Heart right ventricle (tissue), 16 donors: Measurements from ENCODE around the gene SERPINB4. TPM values are rescaled to one million over a fixed set of nuclear protein-coding genes. Genes with fewer than 3 reads are reported as not detected.

ENCODE experiments used
- ATAC-seq, 8 donors: fragments of 200-7000 bp; cut with Tn5 transposase; one replicate each; pipeline ENCODE4 v1.9.1; 2020; ENCODE audit warnings: mild to moderate bottlenecking in 8 of 8, moderate library complexity in 8 of 8, moderate number of reproducible peaks in 1 of 8
- DNase-seq, 2 donors: peaks; one replicate each; pipeline ENCODE4 v3.0.0-alpha.2; 2020
- H3K27ac ChIP-seq, 10 donors: fragments of 200-600 bp; sonication (generic) in 2 of 10; one replicate each; pipeline versions ENCODE4 v1.5.0 to v1.8.0; 2020 to 2022; ENCODE audit warnings: mild to moderate bottlenecking in 3 of 10
- H3K27me3 ChIP-seq, 7 donors: fragments of 200-600 bp; one replicate each; pipeline ENCODE4 v1.8.0; 2021 to 2022; ENCODE audit warnings: mild to moderate bottlenecking in 2 of 7
- H3K36me3 ChIP-seq, 9 donors: fragments of 200-600 bp; sonication (generic) in 1 of 9; one replicate each; pipeline versions ENCODE4 v1.5.0 to v1.8.0; 2020 to 2022; ENCODE audit warnings: mild to moderate bottlenecking in 2 of 9
- H3K4me1 ChIP-seq, 9 donors: fragments of 200-600 bp; sonication (generic) in 1 of 9; one replicate each; pipeline versions ENCODE4 v1.5.0 to v1.8.0; 2020 to 2022; ENCODE audit warnings: mild to moderate bottlenecking in 4 of 9
- H3K4me3 ChIP-seq, 10 donors: fragments of 200-600 bp; sonication (generic) in 2 of 10; one replicate each; pipeline versions ENCODE4 v1.5.0 to v1.8.0; 2020 to 2022; ENCODE audit warnings: mild to moderate bottlenecking in 7 of 10, moderate library complexity in 2 of 10
- H3K9me3 ChIP-seq, 11 donors: fragments of 200-600 bp in 10 of 11; sonication (generic) in 2 of 11; one replicate each; pipeline versions ENCODE4 v1.5.0 to v1.8.0; 2013 to 2022; ENCODE audit warnings: mild to moderate bottlenecking in 2 of 11, control low read depth in 1 of 11, moderate library complexity in 1 of 11
- CTCF ChIP-seq, 9 donors: fragments of 200-600 bp; sonication (generic) in 2 of 9; IDR thresholded peaks; one replicate each; pipeline versions ENCODE4 v1.5.0 to v1.8.0; 2021 to 2022; ENCODE audit warnings: antibody characterized with exemption in 9 of 9, mild to moderate bottlenecking in 5 of 9, moderate library complexity in 1 of 9
- WGBS, 2 donors: extraction: QIAGEN DNeasy Blood & Tissue Kit; methylation state at CpG; one replicate each; pipeline ENCODE4 v1.1.7; 2013; ENCODE audit warnings: inconsistent platforms in 1 of 2; 5-methylcytosine and 5-hydroxymethylcytosine counted together
- intact Hi-C, 10 donors: fragments of 100-400 bp; cut with DNase I; formaldehyde crosslinking; loops; one replicate each; pipeline versions ENCODE4 v1.11.1 to v1.14.2; 2022
- polyA plus RNA-seq, 2 donors: library from polyadenylated mRNA; stranded (reverse); fragments of 200-250 nt; gene quantifications; one replicate each; pipeline ENCODE4 v1.2.3, GENCODE V29; 2013
- total RNA-seq, 10 donors: library from RNA; stranded (reverse); fragmentation: NEBNext Ultra II Directional in 3 of 10; extraction: Animal tissue kit (Norgen Biotek cat#: 25700) in 3 of 10; gene quantifications; one replicate each; pipeline versions ENCODE4 v1.2.1 to v1.2.4, GENCODE V29; 2021 to 2023
- donor health status: Arrhythmogenic right ventricular cardiomyopathy.
- donor health status: ischemic (EF 13 %, LVEDD 7.1; RV severe dilation, severe dysfunction).
- donor health status: healthy with polysubstance abuse.
- donor health status: DM: no; HTN: yes; CAD: no.
- donor health status: DM: no; HTN: no; CAD: no.
- donor health status: ischemic (EF 25% LVEDD 6.9; RV normal size, moderate dysfunction).
- donor health status: ischemic (EF 25% LVEDD 5.7; RV mildly dilated, moderate dysfunction).
- donor health status: healthy.
- donor health status: DM: yes; HTN: yes; CAD: no.
- donor health status: Ischemic cardiomyopathy.
- donor health status: ischemic (EF 35%, LVEDD 5.7; RV mildly dilated, moderate dysfunction).
- donor health status: nonischemic (EF 11% LVEDD 7.7; RV severe dilation, severe dysfunction).
- donor health status: DM: yes; HTN: yes; CAD: no.
- donor health status: PGD.
- donor health status: ischemic (EF 29% LVEDD 5.4; RV normal size, mild dysfunction).
- donor health status: nonischemic (EF 23%, LVEDD 6.1; RV moderate dilation, normal function).

SERPINB4 gene
- total and polyA plus RNA-seq, 12 donors, result 0.10 TPM; not detected in 11

- Histone ChIP-seq H3K9me3 (peaks cover 0 to 62% (median 15%) of the 10 kb centered on the region in 11 donors), H3K4me1 (no peaks in the 10 kb centered on the region), H3K4me3 (no peak overlapping the region), H3K36me3 (no peaks in the 10 kb centered on the region), H3K27me3 (no peaks in the 10 kb centered on the region), H3K27ac (no peak overlapping the region)
- WGBS, 2 donors, result 62 to 75% methylated on average over 4 of the region's 4 CpGs
- intact Hi-C loops, result no loop called here
- ATAC-seq, result no peak
- TF ChIP-seq CTCF (IDR thresholded peaks at IDR 0.05), result no peak
- no peak for DNase-seq
These were observed 17.6 kb downstream of the SERPINB4 start for GRCh38 chr18:63626431-63626830.

GRCh38 chr18:63624863-63625262 is 19.2 kb downstream of the SERPINB4 start:
- intact Hi-C loops, result no loop called here
- Histone ChIP-seq H3K36me3 (no peaks in the 10 kb centered on the region), H3K27me3 (no peaks in the 10 kb centered on the region), H3K27ac (no peak overlapping the region), H3K9me3 (peaks cover 0 to 69% (median 15%) of the 10 kb centered on the region in 11 donors), H3K4me1 (no peaks in the 10 kb centered on the region), H3K4me3 (no peak overlapping the region)
- DNase-seq (no peak), ATAC-seq (no peak)
- no peak for TF ChIP-seq CTCF (IDR thresholded peaks at IDR 0.05)
- 85 to 86% methylated on average over 3 of the region's 3 CpGs for WGBS, 2 donors

- Histone ChIP-seq H3K9me3 (peaks cover 0 to 38% (median 5%) of the 10 kb centered on the region in 11 donors), H3K27ac (no peak overlapping the region), H3K27me3 (peaks cover 0 to under 1% (median 0%) of the 10 kb centered on the region in 7 donors), H3K4me1 (no peaks in the 10 kb centered on the region), H3K36me3 (no peaks in the 10 kb centered on the region), H3K4me3 (no peak overlapping the region)
- WGBS, 2 donors, result 65 to 69% methylated on average over 3 of the region's 3 CpGs
- intact Hi-C loops, result no loop called here
- no peak for TF ChIP-seq CTCF (IDR thresholded peaks at IDR 0.05)
- DNase-seq (no peak), ATAC-seq (no peak)
These were observed 24.4 kb downstream of the SERPINB4 start for GRCh38 chr18:63619661-63620060.

GRCh38 chr18:63617915-63618234 is 26.2 kb downstream of the SERPINB4 start:
- Histone ChIP-seq H3K36me3 (no peaks in the 10 kb centered on the region), H3K27ac (no peak overlapping the region), H3K4me3 (no peak overlapping the region), H3K9me3 (peaks cover 0 to 23% (median 4%) of the 10 kb centered on the region in 11 donors), H3K4me1 (no peaks in the 10 kb centered on the region), H3K27me3 (peaks cover 0 to 4% (median 0%) of the 10 kb centered on the region in 7 donors)
- no peak for TF ChIP-seq CTCF (IDR thresholded peaks at IDR 0.05)
- intact Hi-C loops, result no loop called here
- WGBS, 2 donors, result 95 to 96% methylated on average over 2 of the region's 2 CpGs
- ATAC-seq, result no peak
- DNase-seq, result no peak
